HG03439 (cell line): ENCODE results near the gene ABCD1.
A peak's percentile ranks its signal among the peaks of the same experiment; 100 is the strongest.
"Not testable (repeated sequence)": the region's sequence is repeated elsewhere in the genome, so short reads cannot be mapped to it uniquely, and the experiment has no call there.

Experiments used
- ATAC-seq: cut with Tn5 transposase; IDR thresholded peaks from one replicate; pipeline ENCODE4 v1.9.1; 2021; ENCODE audit warnings: mild to moderate bottlenecking, moderate library complexity; ENCODE audit not compliant: unreplicated experiment

Gene ABCD1

DNA sequence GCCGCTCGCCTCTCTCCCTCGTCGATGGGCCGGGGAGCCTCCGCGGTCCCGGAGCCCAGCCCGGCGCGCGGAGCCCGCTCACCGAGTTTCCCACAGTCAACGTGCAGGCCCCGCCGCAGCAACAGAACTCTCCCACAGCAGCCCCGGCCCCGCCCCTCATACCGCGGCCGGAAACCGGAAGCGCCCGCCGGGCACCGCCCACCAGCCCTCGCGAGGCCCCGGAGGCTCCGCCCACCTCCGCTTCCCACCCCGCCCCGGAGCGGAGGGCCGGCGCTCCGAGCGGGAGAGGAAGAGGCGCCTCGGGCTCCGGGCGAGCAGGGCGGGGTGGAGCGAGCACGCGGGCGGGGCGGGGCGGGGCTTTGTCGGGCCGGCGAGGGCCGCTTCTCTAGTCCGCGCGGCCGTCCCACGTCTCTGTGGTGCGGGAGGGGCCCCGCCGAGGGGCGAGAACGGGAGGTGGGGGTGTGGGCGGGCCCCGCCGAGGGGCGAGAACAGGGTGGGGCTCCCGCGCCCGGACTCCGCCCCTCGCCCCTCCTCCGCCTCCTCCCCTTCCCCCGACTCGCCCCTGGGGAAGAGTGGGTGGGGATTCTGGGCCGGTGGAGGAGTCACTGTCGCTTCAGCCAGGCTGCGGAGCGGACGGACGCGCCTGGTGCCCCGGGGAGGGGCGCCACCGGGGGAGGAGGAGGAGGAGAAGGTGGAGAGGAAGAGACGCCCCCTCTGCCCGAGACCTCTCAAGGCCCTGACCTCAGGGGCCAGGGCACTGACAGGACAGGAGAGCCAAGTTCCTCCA is at the start of gene ABCD1, which contains the start of gene BCAP31:
Gene ABCD1 (plus strand): TSS at position 605 of the 787 bp plus-strand sequence. CDS start 411 bp downstream, outside the sequence.
Gene BCAP31 (minus strand): TSS at position 136 of the 787 bp plus-strand sequence. CDS start 1,143 bp downstream, outside the sequence.
- peak; percentile 47 for ATAC-seq

DNA sequence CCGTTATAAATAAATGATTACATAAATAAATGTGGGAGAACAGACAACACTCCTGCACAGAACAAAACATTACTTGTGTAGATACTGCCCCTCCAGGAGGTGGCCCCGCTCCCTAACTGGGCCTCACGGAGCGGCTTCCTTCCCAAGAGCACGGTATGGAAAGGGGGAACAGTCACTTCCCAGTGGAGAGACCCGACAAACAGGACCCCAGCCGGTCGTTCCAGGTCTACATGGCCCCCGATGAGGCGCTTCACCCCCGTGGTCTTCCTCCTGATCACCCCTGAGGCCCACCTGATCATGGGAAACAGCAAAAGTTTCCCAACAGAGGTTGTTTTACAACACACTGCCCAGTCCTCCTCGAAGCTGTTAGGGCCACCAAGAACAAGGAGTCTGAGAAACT is 43.5 kb upstream of the ABCD1 start:
- ATAC-seq = no peak

DNA sequence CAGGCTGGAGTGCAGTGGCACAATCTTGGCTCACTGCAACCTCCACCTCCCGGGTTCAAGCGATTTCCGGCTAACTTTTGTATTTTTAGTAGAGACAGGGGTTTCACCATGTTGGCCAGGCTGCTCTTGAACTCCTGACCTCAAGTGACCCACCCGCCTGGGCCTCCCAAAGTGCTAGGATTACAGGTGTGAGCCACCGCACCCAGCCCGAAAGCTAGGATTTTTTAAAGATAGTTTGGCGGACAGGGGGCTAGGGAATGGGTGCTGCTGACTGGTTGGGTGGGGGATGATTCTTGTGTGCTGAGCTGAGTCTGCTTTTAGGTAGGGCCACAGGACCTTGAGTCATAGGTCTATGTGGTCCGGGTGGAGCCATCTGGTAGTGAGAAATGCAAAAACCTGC is 41.2 kb upstream of the ABCD1 start:
- ATAC-seq = not testable (repeated sequence)

DNA sequence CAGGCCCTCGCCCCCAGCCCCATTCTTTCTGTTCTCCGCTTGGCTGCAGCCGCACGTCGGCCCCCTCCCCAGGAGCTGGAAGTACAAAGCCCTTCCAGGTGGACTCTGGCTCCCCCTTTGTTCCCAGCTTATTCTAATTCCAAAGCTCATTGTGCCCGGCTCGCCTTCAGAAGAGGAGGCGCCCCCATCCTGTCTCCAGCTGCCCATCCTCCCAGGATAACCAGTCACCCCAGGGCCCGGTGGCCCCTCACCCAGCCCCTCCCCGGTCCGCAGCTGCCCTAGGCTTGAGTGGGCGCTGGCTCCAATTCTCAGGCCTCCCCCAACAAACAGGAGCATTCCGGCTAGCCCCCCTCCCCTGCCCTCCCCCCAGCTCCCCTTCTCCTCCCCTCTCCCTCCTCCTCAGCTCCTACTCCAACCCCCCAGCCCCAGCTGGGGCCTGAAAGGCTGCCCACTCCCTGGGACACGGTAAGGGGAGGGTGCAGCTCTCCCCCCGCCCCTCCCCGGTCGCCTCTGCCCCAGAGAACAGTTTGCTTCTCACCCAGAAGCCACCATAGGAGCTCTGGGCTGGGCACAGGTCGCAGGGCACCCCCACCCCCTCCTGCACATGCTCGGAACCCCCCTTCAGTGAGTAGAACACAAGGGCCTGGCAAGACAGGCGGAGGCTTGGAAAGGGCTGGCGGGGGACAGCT is 40.0 kb upstream of the ABCD1 start:
- no peak for ATAC-seq

DNA sequence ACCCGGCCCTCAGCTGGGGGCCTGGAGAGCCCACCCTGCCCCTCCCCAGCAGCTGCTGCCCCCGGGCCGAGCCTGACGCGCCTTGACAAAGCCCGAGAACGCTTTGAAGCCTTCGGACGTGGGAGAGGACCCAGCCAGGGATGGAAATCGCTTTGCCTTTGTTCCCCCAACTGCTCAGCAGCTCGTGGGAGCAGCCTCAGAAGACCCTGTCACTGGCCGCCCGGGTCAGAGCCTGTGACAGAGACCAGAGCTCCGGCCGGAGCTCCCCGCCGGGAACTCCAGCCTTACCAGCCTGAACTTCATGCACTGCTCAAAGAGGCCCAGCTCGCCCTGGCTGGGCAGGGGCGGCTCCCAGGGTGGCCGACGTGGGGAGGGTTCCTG is 39.5 kb upstream of the ABCD1 start:
- no peak for ATAC-seq

DNA sequence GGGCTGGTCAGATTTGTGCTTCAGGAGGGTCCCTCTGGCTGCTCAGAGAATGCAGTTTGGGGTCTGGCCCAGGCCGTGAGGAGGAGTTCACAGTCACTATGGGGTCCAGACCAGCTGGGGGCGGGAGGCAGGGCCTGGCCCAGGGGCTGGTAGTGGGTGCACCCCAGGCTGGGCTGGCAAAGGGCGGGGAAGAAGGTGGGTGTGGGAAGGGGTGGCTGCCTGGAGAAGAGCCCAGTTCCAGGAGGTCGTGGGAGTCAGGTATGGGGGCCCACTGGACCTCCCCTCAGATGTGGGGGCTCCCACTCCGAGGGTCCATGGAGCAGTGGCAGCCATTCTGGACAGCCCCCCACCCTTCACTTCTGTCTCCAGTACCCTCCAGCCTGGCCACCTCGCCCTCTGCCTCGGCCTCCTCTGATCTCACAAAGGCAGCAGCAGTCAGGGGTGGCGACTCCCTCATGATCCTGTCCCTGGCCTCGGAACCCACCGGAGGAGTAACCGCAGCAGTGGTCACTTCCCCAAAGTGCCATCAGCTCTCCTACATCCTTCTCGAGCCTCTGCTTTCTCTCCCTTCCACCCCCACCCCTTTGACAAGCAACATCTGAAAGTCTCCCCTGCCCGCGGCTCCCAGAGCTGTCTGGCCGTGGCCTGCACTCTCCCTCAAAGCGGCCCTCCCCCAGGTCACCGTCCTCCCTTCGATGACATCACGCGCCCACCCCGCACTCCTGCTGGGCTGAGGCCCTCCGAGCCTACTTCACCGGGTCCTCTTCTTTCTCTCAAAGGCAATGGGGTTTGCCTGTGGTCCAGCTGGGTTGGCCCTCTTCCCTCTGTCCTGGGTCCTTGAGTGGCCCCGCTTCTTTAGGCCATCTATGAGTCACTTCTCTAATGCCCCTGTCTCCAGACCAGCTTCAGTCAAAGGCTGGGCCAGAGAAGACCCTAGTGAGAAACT is 38.6 kb upstream of the ABCD1 start:
- ATAC-seq = no peak

DNA sequence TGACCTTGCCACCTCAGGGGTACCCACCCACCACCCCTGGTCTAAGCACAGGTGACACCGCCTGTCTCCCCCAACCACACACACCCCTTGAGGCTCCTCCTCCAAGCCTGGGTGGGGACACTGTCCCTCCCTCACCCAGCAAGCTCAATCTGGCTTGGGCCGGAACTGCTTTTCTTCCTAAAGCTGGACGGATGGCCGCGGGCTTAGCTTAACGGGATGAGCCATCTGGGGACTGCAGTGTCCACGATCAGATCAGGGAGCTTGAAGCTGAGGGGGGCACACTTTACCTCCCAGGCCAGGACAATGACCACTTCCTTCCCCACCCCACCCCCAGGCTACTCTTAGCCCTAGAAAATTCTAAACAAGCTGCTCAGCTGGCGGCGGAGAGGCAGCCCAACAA is 37.9 kb upstream of the ABCD1 start:
- ATAC-seq = no peak

DNA sequence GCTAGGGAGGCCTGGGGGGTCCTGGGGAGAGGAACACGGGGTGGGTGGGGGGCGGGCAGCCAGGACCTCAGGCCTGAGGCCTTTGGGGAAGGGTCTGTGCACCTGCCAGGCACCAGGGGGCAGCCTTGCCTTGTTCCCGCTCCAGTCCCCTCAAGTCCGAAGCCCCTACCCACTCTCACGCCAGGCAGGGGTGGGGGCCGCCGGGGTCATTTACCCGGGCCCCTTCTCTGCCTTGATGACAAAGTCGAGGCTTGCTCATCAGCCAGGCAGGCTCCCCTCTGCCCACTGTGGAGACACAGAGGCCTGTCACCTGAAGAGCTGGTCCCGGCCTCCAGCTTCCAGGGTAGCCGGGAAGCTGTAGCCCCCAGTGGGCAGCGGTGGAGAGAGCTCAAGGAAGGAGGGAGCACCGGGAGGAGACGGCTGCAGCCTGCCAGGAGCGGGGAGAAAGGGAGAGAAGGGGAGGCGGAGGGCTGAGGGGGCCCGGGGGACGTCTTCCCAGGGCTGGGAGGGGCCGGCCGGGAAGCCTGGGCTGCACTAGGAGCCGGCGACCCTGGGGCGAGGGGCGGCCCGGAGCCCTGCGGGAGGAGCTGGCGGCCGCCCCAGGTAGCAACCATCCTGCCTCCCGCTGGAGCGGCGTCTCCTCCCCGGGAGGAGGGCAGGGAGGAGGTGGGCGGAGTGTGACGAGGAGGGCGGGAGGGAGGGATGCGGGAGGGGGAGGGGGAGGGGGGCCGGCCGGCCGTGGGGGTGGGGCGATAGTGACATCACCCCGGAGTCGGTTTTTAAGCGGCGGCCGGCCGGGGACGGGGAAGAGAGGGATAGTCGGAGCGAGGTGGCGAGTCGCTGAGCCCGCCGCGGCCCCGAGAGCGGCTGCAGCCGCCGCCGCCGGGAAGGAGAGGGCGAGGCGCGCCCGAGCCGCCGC is 37.3 kb upstream of the ABCD1 start, which contains the start of gene SLC6A8:
Gene SLC6A8 (plus strand): TSS at position 806 of the 919 bp plus-strand sequence. CDS start 649 bp downstream, outside the sequence.
- ATAC-seq = no peak

DNA sequence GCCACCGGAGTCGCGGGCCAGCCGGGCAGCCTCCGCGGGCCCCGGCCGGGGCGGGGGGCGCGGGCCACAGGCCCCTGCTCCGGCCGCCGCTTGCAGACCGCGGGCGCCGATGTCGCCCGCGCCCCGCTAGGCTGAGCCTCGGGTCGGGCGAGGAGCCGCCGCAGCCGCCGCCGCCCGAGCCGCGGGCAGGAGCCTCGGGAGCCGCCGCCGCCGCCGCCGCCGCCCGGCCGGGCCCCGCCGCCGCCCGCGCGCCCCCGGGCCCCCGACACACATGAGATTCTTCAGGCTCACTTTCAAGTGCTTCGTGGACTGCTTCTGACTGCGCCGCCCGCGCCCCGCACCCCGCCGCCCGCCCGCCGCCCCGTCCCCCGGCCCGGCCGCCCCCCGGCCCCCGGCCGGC is 36.6 kb upstream of the ABCD1 start:
- no peak for ATAC-seq

DNA sequence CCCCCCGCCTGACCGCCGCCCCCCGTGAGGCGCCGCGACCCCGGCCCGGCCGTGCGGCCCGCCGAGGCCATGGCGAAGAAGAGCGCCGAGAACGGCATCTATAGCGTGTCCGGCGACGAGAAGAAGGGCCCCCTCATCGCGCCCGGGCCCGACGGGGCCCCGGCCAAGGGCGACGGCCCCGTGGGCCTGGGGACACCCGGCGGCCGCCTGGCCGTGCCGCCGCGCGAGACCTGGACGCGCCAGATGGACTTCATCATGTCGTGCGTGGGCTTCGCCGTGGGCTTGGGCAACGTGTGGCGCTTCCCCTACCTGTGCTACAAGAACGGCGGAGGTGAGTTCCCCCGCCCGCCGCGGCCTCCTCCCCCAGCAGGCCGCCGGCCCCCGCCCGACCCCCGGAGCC is 36.1 kb upstream of the ABCD1 start:
- ATAC-seq = no peak

DNA sequence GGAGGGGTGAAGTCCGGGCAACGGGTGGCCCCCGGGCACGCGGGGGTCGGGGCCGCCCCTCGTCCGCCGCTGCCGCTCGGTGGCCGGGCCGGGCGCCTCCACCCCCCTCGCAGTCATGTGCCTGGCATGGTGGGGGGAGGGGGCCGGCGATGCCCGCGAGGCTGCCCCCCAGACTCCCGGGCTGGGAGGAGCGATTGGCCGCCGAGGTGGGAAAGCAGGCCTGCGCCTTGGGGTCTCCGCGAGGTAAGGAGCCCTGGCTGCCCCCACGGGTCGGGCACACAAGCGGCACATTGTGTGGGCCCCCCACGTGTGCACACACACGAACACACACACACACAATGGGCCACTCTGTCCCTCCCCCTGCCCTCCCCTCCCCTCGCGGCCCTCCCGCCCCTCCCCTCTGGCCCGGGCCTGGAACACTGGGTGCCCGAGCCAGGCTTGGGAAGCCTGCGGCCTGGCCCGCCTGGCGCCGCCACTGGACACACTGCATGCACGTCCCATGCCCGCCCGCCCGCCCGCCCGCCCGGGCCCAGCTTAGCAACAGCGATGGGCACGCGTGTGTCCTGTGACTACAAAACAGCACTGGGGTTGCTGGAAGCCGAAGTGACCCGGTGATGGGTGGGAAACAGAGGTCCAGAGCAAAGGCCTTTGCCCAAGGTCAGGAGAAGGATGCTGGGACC is 35.6 kb upstream of the ABCD1 start:
- ATAC-seq = no peak

DNA sequence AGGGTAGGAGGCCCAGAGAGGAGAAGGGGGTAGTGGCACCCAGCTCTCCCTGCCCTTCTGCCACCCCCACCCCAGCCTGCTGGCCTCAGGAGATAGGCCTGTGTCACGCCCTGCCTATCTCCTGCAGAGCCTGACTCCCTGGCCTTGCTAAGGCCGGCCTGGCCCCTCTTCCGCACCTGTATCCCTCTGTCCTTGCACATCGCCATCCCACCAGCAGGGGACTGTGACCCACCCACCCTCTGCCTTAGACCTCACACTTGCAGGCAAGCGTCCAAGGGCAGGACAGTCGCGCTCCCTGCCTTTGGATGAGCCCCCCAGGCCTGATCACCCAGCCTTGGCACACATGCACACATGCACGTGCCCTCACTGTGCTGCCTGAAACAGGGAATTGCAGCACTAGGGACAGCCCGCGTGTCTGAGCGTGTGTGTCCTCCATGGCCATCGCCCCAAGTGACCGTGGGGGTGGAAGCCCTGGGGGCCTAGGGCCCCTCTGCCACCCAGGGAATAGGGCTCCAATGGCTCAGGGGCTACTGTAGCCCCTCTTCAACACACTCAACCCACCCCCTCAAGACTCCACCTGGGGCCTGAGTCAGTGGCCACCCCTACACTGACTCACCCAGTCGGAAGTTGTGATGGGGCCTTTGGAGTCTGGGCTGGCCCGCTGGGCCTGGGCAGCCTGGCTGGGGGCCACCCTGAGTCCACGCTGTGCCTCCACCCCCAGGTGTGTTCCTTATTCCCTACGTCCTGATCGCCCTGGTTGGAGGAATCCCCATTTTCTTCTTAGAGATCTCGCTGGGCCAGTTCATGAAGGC is 34.8 kb upstream of the ABCD1 start:
- no peak for ATAC-seq

DNA sequence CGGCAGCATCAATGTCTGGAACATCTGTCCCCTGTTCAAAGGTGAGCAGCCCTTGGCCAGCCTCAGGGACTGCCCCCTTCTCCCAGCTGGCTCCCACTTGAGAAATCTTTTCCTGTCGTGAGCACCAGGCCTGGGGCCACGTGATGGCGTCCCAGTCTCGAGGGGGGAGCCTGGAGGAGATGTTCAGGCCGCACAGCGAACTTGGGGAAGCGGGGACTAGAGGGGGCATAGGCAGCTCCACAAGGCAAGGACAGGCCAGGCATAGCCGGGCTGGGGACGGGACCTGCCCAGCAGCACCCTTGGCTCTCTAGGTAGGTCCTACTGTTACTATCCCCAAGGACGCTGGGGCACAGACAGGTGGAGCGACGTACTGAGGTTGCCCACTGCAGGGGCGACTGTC is 34.2 kb upstream of the ABCD1 start:
- ATAC-seq = no peak

DNA sequence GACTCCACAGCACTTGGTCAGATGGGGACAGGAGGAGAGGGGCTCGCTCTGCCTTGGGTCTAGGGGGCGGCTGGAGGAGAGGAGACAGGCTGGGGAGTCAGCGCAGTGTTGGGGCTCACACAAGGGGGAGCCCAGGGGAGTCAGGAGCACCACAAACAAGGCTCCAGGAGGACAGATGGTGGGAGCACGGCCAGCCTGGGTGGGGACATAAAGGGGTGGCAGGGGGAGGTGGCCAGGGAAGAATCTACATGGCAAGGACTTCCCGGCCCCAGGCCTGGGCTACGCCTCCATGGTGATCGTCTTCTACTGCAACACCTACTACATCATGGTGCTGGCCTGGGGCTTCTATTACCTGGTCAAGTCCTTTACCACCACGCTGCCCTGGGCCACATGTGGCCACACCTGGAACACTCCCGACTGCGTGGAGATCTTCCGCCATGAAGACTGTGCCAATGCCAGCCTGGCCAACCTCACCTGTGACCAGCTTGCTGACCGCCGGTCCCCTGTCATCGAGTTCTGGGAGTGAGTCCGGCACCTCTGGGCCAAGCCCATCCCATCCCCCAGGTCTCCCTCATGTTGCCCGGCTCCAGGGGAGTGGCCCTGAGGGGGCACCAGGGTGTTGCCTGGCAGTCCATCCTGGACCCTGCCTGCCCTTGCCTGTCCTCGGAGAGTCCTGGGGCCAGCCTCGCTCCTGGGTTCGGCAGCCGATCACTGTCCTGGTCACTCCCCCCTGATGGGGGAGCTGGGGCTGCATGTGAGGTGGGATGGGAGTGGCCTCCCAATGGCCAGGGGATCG is 33.4 kb upstream of the ABCD1 start:
- ATAC-seq = not testable (repeated sequence)

DNA sequence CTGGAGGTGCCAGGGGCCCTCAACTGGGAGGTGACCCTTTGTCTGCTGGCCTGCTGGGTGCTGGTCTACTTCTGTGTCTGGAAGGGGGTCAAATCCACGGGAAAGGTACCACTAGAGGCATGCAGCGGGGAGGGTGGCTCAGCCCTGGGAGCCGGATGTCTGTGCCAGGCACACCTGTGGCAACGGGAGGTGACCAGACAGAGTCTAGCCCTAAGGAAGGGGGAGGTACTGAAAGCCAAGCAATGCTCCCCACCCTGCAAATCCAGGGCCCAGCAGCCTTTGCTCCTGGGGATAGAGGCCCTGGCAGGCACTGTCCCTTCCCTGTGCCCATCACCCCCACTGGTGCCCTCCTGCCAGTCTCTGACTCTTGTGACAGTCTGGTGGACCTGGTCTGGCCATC is 32.7 kb upstream of the ABCD1 start:
- ATAC-seq = no peak

DNA sequence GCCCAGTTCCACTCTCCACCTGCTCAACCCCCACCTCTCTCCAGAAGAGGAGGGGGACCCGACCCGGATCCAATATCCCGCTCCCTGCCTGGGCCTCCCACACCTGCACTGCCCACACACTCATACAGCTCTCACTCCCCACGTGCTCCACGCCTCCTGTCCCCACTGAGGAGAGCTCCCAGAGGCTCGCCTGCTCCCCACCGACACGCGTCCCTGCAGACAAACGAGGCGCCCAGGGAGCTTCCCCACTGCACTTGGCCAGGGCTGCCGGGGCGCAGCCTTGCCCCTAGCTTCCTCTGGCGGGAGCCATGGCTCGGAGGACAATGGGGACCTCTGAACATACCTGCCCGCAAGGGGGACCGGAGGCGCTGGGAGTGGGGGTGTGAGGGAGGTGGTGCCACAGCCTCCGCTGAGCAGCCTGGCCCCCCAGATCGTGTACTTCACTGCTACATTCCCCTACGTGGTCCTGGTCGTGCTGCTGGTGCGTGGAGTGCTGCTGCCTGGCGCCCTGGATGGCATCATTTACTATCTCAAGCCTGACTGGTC is 32.0 kb upstream of the ABCD1 start:
- ATAC-seq = no peak
